M059J (cell line): ENCODE measurements around the gene GDPD4. TPM values are rescaled to one million over a fixed set of nuclear protein-coding genes. Genes with fewer than 3 reads are reported as not detected.

Experiments used
- DNase-seq: peaks from one replicate; pipeline ENCODE4 v3.0.0-alpha.2; 2012; ENCODE audit warnings: low read depth
- total RNA-seq: library from RNA; depleted of rRNA; stranded (reverse); fragments of >200 nt; shearing (Covaris generic); gene quantifications from 2 replicates; pipeline ENCODE4 v1.2.3, GENCODE V29; 2014

GDPD4 gene
- total RNA-seq, 1 experiment from 2014 or later, result not detected

- peak; percentile 83 for DNase-seq
Observed at GRCh38 chr11:77244277-77245027, 57.0 kb downstream of the GDPD4 start.

- DNase-seq, result peak; percentile 17
Observed at GRCh38 chr11:77236901-77237300, 64.6 kb downstream of the GDPD4 start.

GRCh38 chr11:77233011-77233410 lies 68.5 kb downstream of the GDPD4 start:
- DNase-seq, result no peak

DNA sequence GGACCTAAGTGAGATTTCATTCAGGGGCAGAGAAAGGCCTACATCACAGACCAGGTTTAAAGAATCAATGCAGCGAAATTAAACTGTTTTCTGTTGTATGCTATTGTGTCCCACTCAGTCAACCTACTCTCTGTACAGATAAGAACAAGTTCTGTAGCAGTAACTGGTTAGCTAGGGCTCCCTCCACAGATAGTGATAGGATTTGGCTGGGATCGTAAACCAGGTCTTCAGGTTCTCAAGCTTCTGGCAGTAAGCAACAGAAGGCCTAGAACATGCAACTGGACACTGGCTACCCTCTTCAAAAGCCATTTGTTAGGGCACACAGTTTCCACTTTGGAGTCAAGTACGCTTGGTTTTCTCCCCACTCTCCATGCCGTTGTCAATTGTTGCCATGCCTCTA lies 69.2 kb downstream of the GDPD4 start:
- no peak for DNase-seq

DNA sequence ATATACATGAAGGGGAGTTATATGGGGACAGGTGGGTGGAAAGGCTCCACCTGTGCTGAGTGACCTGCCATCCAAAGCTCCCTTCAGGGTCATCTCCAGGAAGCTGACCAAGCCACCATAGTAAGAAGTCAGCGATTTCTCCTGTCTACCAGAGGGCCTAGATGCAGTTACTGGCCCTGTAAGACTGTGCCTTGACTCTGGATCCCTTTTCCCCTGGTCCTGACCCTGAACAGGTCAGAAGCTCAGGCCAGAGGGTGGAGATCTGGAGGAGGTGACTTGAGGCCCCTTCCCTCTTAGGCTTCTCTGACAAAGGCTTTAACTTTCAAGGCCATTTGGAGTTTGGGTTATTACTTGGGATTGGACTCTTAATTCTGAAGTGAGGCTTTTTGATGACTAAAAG lies 69.7 kb downstream of the GDPD4 start:
- DNase-seq, result no peak

GRCh38 chr11:77230878-77231605 lies 70.4 kb downstream of the GDPD4 start:
- DNase-seq, result no peak

DNA sequence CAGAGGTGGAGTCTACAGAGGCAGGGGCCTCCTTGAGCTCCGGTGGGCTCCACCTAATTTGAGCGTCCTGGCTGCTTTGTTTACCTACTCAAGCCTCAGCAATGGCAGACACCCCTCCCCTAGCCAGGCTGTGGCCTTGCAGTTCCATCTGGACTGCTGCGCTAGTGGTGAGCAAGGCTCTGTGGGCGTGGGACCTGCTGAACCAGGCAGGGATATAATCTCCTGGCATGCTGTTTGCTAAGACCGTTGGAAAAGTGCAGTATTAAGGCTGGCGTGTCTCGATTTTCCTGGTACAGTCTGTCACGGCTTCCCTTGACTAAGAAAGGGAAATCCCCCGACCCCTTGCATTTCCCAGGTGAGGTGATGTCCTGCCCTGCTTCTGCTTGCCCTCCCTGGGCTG lies 77.7 kb downstream of the GDPD4 start:
- no peak for DNase-seq

DNA sequence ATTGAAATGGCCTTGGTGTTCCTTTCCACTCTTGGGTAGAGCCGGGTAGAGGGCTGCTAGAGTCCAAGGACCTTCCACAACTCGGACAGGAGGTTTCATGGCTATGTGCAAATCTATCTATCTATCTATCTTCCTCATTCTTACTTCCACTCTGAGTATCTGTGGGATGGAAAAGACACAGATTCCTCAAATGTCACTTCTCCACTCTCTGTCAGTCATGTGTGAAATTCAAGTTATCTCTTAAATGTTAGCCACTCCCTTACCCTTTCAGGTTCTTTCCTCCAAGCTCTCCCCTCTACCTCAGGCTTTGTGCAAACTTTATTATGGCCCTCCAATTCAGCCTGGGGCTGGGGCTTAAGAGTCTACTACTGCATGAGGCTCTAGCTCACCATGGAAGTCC lies 84.3 kb downstream of the GDPD4 start:
- no peak for DNase-seq

- DNase-seq, result no peak
Observed at GRCh38 chr11:77215106-77215505, 86.4 kb downstream of the GDPD4 start.

- no peak for DNase-seq
Observed at GRCh38 chr11:77214557-77214956, 86.9 kb downstream of the GDPD4 start.

- no peak for DNase-seq
Observed at GRCh38 chr11:77213589-77214428, 87.7 kb downstream of the GDPD4 start.

DNA sequence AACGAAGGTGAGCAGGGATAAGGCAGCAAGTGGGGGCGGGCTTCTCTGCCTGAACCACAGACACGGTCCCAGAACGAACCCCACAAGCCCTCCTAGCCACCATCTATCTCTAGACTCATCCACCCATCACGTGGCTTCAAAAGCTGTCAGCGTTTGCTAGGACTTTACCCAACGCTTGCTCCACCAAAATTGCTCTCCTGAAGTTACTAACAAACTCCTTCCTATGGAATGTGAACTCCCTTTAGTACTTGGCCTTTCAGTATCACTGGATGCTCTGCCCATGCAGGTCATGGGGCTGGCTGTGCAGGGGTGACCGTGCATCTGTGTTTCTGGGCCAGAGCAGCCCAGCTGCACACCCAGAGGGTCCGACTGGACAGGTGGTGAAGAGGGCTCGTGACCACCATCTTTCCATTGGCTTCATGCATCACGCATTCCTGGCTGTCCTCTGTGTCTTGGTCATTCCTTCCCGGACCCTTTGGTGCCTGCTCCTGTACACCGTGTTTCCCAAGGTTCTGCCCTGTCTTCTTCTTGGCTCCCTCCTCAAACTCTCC lies 88.4 kb downstream of the GDPD4 start:
- no peak for DNase-seq

DNA sequence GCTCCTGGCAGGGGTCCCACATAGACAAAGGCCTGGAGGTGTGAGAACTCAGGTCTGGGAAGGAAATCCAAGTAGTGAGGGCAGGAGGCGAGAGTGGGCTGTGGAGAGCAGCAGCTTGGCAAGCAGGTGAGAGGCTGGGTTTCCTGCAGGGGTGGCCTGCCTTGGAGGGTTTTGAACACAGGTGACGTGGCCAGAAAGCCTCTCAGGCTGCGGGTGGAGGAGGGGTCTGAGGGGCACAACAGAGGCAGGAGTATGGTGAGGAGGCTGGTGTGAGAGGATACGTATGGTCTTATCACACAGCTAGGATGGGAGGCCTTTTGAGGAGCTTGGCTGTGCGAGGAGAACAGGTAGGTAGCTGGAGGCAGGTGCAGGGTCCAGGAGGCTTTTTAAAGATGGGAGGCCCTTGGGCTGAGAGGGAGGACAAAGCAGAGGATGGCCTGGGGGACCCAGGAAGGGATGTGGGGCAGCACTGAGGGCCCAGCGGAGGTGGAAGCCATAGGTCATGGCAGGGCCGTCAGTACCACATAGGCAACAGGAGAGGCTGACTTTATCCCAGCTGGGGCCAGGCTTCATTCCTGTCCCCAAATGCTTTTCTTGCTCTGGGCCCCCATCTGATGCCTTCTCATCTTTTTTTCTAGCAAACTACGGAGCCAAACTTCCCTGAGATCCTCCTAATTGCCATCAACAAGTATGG lies 89.0 kb downstream of the GDPD4 start:
- DNase-seq, result no peak

GRCh38 chr11:77211594-77212251 lies 89.8 kb downstream of the GDPD4 start:
- no peak for DNase-seq

- no peak for DNase-seq
Observed at GRCh38 chr11:77211040-77211451, 90.4 kb downstream of the GDPD4 start.

- DNase-seq, result no peak
Observed at GRCh38 chr11:77209663-77210062, 91.8 kb downstream of the GDPD4 start.

- DNase-seq, result no peak
Observed at GRCh38 chr11:77208535-77208934, 93.0 kb downstream of the GDPD4 start.

DNA sequence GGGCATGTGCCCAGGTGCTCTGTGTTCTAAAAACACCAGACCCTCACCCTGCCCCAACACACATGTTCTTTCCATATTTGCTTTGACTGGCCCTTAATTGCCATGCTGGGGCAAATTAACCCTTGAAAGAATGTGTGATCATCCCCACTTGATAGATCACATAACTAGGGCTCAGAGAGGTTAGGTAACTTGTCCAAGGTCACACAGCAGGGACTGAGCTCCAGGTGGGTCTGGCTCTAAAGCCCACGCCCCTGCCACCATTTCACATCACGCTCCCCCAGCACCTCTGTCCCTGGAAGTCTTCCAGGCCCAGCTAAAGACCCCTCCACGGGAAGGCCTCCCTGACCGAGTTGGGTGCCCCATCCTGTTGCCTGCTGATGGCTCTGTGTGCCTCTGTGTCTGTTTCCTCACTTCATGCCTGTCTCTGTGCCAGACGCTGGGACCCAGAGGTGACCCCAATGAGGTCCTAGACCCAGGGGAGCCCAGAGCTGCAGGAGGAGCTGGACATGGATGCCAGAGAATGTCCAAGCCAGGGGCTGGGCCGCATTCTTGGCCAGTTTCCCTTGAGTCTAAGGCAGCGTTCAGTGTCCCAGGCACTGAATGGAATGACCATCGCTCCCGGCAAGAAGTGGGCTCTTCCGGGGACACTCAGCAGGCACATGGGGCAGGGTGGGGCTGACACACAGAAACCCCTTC lies 93.7 kb downstream of the GDPD4 start:
- no peak for DNase-seq

DNA sequence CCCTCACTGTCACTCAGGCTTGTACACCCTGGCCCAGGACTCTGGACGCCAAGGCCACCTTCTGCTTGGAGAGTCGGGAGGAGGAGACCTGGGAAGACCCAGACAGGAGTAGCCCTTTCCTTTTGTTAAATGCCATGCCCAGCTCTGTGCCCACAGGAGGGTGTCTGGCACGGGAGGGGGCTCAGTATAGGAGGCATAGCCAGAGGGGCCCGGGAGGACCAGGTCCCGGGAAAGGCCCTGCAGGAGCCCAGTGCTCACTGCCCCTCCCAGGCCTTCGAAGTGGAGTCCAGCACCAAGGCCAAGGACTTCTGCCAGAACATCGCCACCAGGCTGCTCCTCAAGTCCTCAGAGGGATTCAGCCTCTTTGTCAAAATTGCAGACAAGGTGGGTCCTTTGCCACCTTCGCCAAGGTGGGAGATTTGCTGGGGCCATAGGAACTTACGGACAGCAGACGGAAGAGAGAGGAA lies 94.4 kb downstream of the GDPD4 start:
- DNase-seq, result no peak
